ENCODE measurements around the gene KCNIP4.
"Not testable (repeated sequence)": the region's sequence is repeated elsewhere in the genome, so short reads cannot be mapped to it uniquely, and the experiment has no call there.

KCNIP4 gene

GRCh38 chr4:21948347-21949072, at the start of gene KCNIP4:
TSS of gene KCNIP4 (minus strand) at chr4:21948772.
- no peak for DNase-seq

- DNase-seq = not testable (repeated sequence)
These were observed 48.0 kb upstream of the KCNIP4 start for GRCh38 chr4:21996618-21997017.

- DNase-seq = no peak
These were observed 43.8 kb upstream of the KCNIP4 start for GRCh38 chr4:21992330-21992729.

GRCh38 chr4:21991562-21991961, 43.0 kb upstream of the KCNIP4 start:
- no peak for DNase-seq

GRCh38 chr4:21991050-21991449, 42.5 kb upstream of the KCNIP4 start:
- no peak for DNase-seq

GRCh38 chr4:21989351-21989750, 40.8 kb upstream of the KCNIP4 start:
- no peak for DNase-seq

GRCh38 chr4:21986307-21986706, 37.7 kb upstream of the KCNIP4 start:
- DNase-seq = no peak

GRCh38 chr4:21982087-21982486, 33.5 kb upstream of the KCNIP4 start:
- no peak for DNase-seq

- no peak for DNase-seq
These were observed 30.6 kb upstream of the KCNIP4 start for GRCh38 chr4:21979196-21979595.

GRCh38 chr4:21976166-21976565, 27.6 kb upstream of the KCNIP4 start:
- DNase-seq = no peak

GRCh38 chr4:21973850-21974249, 25.3 kb upstream of the KCNIP4 start:
- DNase-seq = no peak

GRCh38 chr4:21964762-21965319, 16.3 kb upstream of the KCNIP4 start:
- no peak for DNase-seq

- no peak for DNase-seq
These were observed 14.1 kb upstream of the KCNIP4 start for GRCh38 chr4:21962691-21963090.

- no peak for DNase-seq
These were observed 12.2 kb upstream of the KCNIP4 start for GRCh38 chr4:21960793-21961192.

- no peak for DNase-seq
These were observed 6.3 kb upstream of the KCNIP4 start for GRCh38 chr4:21954916-21955315.

GRCh38 chr4:21953653-21954052, 5.1 kb upstream of the KCNIP4 start:
- DNase-seq = no peak

GRCh38 chr4:21952549-21952948, 4.0 kb upstream of the KCNIP4 start:
- DNase-seq = no peak

- no peak for DNase-seq
These were observed 493 bp upstream of the KCNIP4 start for GRCh38 chr4:21949073-21949457.

GRCh38 chr4:21947791-21948346, 703 bp downstream of the KCNIP4 start:
- no peak for DNase-seq

GRCh38 chr4:21946858-21947257, 1.7 kb downstream of the KCNIP4 start:
- no peak for DNase-seq

GRCh38 chr4:21921526-21922180, 26.9 kb downstream of the KCNIP4 start:
- DNase-seq = no peak

- no peak for DNase-seq
These were observed 32.8 kb downstream of the KCNIP4 start for GRCh38 chr4:21915761-21916160.

- no peak for DNase-seq
These were observed 46.7 kb downstream of the KCNIP4 start for GRCh38 chr4:21901831-21902230.

GRCh38 chr4:21901281-21901680, 47.3 kb downstream of the KCNIP4 start:
- DNase-seq = no peak
